Fibroblast of mammary gland (primary cell): Measurements from ENCODE around the gene USP30.

Experiments used
- DNase-seq: peaks from one replicate; pipeline ENCODE4 v3.0.0-alpha.2; 2010; ENCODE audit warnings: low read depth
- H3K4me3 ChIP-seq: 2 replicates; pipeline ENCODE4 v1.5.1; 2011; ENCODE audit warnings: low read depth, mild to moderate bottlenecking, low read length, moderate library complexity; ENCODE audit not compliant: control insufficient read depth
- TF ChIP-seq, protein P1 (sequence below): conservative IDR thresholded peaks from 2 replicates; pipeline ENCODE4 v1.5.1; 2011; ENCODE audit warnings: low read depth, low read length, inconsistent platforms; ENCODE audit not compliant: control insufficient read depth, insufficient read depth

Gene USP30

DNA sequence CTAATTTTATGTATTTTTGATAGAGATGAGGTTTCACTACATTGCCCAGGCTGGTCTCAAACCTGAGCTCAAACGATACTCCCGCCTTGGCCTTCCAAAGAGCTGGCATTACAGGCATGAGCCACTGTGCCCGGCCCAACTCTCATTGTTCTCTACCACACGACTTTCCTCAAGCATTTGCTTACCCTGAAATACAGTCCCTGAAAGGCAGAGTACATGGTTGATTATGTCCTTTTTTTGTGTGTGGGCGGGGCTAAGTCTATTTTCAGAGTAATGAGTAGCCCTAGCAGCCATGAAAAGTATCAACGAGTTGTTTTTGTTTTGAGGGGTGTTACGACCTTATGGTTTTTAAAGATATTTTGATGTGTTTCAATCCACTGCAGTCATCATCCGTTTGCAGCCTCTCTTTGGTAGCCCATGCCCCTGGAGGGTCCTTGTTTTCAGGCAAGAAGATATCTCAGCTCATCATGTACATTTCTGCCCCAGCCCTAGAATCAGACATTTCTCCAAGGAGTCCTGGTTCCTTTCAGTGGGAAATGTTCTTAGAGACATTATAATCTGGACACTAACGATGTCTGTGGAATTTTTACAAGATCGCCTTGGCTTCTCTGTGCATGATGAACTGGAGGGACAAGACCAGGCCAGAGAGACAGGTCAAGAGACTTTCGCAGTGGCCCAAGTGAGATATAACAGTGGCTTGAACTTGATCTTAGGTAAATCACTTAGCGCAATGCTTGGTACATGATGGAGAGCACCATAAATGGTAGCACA lies 72.7 kb downstream of the USP30 start:
- TF ChIP-seq, protein P1, sequence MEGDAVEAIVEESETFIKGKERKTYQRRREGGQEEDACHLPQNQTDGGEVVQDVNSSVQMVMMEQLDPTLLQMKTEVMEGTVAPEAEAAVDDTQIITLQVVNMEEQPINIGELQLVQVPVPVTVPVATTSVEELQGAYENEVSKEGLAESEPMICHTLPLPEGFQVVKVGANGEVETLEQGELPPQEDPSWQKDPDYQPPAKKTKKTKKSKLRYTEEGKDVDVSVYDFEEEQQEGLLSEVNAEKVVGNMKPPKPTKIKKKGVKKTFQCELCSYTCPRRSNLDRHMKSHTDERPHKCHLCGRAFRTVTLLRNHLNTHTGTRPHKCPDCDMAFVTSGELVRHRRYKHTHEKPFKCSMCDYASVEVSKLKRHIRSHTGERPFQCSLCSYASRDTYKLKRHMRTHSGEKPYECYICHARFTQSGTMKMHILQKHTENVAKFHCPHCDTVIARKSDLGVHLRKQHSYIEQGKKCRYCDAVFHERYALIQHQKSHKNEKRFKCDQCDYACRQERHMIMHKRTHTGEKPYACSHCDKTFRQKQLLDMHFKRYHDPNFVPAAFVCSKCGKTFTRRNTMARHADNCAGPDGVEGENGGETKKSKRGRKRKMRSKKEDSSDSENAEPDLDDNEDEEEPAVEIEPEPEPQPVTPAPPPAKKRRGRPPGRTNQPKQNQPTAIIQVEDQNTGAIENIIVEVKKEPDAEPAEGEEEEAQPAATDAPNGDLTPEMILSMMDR: no peak
- DNase-seq: no peak
- H3K4me3 ChIP-seq: no peak overlapping the region

DNA sequence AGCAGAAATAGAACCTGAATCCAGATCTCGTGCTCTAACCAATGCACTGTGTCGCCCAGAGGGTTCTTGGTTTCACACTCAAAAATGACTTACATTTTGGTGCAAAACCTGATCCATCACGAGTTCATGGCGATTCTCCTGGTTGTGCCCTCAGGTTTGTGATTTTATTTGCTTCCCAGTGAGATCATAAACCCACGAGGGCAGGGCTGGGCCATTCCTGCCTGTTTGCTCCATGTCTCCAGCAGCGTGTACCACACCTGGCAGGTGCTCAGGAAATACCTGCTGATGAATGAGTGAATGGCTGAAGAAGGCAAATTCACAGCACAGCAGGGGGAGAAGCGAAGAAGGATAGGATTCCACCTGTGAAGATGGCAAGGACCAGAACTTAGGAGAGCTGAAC lies 73.4 kb downstream of the USP30 start:
- TF ChIP-seq, protein P1: no peak
- no peak for DNase-seq
- no peak overlapping the region for H3K4me3 ChIP-seq

DNA sequence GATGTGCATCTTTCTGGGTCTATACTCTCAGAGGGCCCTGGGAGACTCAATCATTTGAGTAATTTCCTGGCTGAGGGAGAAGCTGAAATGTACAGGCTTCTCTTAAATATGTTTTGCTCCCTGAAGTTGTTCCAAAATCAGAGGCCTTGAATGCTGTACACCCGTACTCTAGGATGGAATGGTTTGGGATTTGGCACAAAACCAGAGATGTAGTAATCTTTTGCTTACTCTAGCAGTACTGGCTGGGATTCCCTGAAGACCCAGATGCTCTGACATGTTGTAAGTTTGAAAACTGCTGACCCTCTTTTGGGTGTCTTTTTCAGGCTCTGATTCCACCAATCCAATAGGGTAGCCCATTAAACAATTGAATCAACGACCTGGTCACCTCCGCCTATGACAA lies 74.4 kb downstream of the USP30 start:
- DNase-seq: peak; percentile 56
- H3K4me3 ChIP-seq: no peak overlapping the region
- TF ChIP-seq, protein P1: no peak

DNA sequence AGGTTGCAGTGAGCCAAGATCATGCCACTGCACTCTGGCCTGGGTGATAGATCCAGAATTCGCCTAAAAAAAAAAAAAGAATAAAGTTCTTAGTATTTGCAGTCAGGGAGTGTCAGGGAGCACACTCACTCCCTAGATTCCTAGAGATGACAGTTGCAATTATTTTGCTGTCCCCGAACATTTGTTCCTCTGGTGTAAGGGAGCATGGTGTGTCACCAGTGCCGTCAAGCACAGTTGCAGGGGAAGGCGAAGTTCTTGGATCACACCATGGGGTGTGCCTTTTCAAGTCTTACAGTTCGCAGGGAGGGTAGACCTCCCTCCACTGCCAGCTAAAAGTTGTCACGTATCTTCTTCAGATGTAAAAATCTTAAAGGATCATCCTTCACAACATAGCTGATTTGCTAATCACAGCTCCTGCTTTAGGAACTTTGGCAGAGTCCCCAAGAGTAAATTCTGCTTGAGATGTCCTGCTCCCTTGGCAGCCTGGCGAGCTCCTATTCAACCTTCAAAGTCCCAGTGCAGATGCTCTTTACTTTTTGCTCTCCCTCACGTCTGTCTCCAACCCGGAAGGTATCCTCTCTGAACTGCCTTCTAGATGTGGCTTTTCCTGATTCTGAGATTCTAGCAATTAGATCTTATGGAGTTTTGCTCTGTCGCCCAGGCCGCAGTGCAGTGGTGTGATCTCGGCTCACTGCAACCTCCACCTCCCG lies 75.3 kb downstream of the USP30 start:
- no peak overlapping the region for H3K4me3 ChIP-seq
- DNase-seq: no peak
- TF ChIP-seq, protein P1: no peak

DNA sequence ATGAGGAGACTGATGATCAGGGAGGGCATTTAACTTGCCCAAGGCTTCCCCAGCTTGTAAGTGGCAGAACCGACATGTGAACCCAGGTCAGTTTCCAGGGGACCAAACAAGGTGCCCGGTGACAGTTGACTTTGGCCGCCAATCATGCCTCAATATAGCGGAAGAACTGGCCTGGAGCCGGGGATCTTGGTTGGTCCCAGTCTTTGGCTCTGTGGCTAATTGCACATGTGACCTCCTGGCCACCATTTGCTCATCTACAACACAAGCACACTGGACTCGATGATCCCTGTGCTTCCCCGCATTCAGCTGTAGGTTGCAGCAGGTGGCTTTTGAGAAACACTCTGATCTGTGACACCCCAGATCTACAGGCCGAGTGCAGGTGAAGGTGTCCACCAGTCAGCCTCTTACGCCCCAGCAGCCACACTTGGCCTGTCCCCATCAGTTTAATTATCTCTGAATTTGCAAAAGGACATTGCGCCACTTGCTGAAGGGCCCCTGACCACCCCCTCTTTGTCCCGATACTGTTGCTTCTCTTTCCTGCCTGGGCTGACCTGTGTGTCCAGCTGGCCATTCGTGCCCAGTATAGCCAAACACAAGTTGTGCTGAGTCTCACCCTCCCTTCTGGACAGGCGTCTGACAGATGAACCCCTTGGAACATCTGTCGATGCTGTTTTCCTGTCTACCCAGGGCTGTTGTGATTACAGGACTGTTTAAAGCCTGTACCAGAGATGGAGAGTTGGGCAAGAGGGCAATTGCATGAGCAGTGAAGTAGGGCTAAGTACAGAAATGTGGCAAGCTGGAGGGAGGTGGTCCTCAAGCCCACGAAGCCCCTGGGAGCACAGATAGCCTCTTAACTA lies 78.1 kb downstream of the USP30 start:
- no peak overlapping the region for H3K4me3 ChIP-seq
- no peak for DNase-seq
- TF ChIP-seq, protein P1: no peak

DNA sequence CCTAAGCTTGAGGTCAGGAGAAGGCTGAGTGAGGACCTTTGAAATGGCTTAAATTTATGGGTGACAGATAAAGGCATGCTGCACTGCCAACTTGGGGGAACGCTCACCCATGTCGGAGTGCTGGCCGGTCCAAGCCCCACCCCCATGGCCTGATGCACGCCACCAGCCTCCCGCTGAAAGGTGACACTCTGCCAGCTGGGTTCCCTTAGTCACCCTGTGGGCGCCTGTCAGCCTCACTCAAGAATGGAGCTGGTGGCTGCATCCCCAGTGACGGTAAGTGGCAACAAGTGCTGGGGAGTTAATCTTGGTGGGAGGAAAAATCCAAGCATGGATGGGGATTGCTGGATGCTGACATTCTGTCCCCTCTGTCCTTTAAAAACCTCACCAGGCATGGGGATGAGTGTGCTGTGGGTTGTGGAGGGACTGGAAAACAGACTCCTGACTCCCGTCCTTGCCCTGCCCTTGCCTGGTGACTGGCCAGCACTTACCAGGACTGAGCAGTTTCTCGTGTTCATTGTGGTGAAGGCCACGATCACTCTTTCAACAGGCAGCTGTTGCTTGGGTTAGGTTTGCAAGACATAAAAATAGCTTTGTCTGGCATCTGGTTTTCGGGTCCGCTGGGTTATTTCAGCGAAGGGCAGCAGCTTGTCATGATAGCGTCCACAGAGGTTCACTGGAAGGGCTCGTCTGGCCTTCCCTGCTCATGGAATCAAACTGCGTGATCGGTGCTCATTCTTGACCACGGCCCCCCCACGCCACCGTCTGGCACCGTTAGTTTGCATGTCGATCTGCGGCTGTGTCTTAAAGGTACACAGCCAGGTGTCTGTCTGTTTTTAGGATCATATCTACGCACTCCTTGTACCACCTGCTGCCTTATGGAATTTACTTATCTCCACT lies 79.0 kb downstream of the USP30 start:
- no peak for DNase-seq
- TF ChIP-seq, protein P1: no peak
- H3K4me3 ChIP-seq: no peak overlapping the region
